Tibial nerve (tissue), 4 donors: ENCODE data around the gene ITPRIPL2. TPM values are rescaled to one million over a fixed set of nuclear protein-coding genes. Genes with fewer than 3 reads are reported as not detected.

ENCODE experiments used
- DNase-seq, 2 donors: peaks; one replicate each; pipeline ENCODE4 v3.0.0-alpha.2; 2019; ENCODE audit warnings: low spot score in 2 of 2
- H3K27ac ChIP-seq, 4 donors: fragments of 200-600 bp; sonication (generic) in 3 of 4; one replicate each; pipeline ENCODE4 v1.5.1; 2017 to 2019; ENCODE audit warnings: mild to moderate bottlenecking in 1 of 4
- H3K27me3 ChIP-seq, 2 donors: fragments of 200-600 bp; sonication (generic) in 1 of 2; one replicate each; pipeline versions ENCODE4 v1.5.1 to v1.6.0; 2017 to 2019
- H3K36me3 ChIP-seq, 3 donors: fragments of 200-600 bp; sonication (generic); one replicate each; pipeline ENCODE4 v1.5.1; 2018 to 2019
- H3K4me1 ChIP-seq, 4 donors: fragments of 200-600 bp; sonication (generic) in 3 of 4; one replicate each; pipeline ENCODE4 v1.5.1; 2017 to 2019
- H3K4me3 ChIP-seq, 4 donors: fragments of 200-600 bp; sonication (generic) in 3 of 4; one replicate each; pipeline ENCODE4 v1.5.1; 2017 to 2019; ENCODE audit warnings: mild to moderate bottlenecking in 1 of 4, moderate library complexity in 1 of 4
- H3K9me3 ChIP-seq, 4 donors: fragments of 200-600 bp; sonication (generic) in 3 of 4; one replicate each; pipeline ENCODE4 v1.5.1; 2017 to 2019
- CTCF ChIP-seq, 5 experiments: fragments of 200-600 bp in 3 of 5; fragments of 450-650 bp in 2 of 5; sonication (generic) in 3 of 5; IDR thresholded peaks; one replicate each; pipeline ENCODE4 v1.5.1; 2016 to 2019; ENCODE audit warnings: antibody characterized with exemption in 5 of 5, mild to moderate bottlenecking in 3 of 5, moderate library complexity in 2 of 5
- EP300 ChIP-seq, 2 donors: sonication (generic); formaldehyde crosslinking; IDR thresholded peaks; one replicate each; pipeline ENCODE4 v1.6.1; 2017; ENCODE audit warnings: antibody characterized with exemption in 2 of 2, mild to moderate bottlenecking in 1 of 2
- POLR2A ChIP-seq, 2 donors: fragments of 450-650 bp; IDR thresholded peaks; one replicate each; pipeline ENCODE4 v1.6.1; 2017; ENCODE audit warnings: antibody characterized with exemption in 2 of 2, mild to moderate bottlenecking in 2 of 2, moderate library complexity in 2 of 2
- WGBS, 2 donors: methylation state at CpG; one replicate each; pipeline ENCODE4 v1.1.5; 2018; 5-methylcytosine and 5-hydroxymethylcytosine counted together
- total RNA-seq, 4 donors: library from RNA; depleted of rRNA; stranded (reverse); fragments of >200 nt; gene quantifications; one replicate each; pipeline ENCODE4 v1.1.0, GENCODE V29; 2016

The ITPRIPL2 gene
- total RNA-seq, 4 donors from 2014 or later, result 51.3 to 68.7 (median 59.6) TPM

GRCh38 chr16:19169082-19169639 is 55.4 kb downstream of the ITPRIPL2 start:
- Histone ChIP-seq H3K9me3 (no peaks in the 10 kb centered on the region), H3K4me3 (peak overlapping the region in 3 of 4 donors; percentile 33 to 52 (median 35)), H3K27ac (peak overlapping the region in 2 of 4 donors; percentile 36 to 82), H3K27me3 (peaks cover 0 to 29% of the 10 kb centered on the region in 2 donors), H3K4me1 (peaks cover 0 to 23% (median 14%) of the 10 kb centered on the region in 4 donors), H3K36me3 (no peaks in the 10 kb centered on the region)
- TF ChIP-seq EP300 (IDR thresholded peaks at IDR 0.05), result no peak
- TF ChIP-seq CTCF (IDR thresholded peaks at IDR 0.05), result no peak
- no peak for TF ChIP-seq POLR2A (IDR thresholded peaks at IDR 0.05)
- DNase-seq, result no peak
- 8 to 10% methylated on average over 14 to 18 of the region's 19 CpGs for WGBS, 2 donors

GRCh38 chr16:19170043-19170655 is 56.4 kb downstream of the ITPRIPL2 start:
- no peak overlapping the region for H3K4me3 ChIP-seq
- H3K4me1 ChIP-seq, result peaks cover 0 to 23% (median 14%) of the 10 kb centered on the region in 4 donors
- DNase-seq, result no peak
- H3K36me3 ChIP-seq, result no peaks in the 10 kb centered on the region
- peaks cover 0 to 29% of the 10 kb centered on the region in 2 donors for H3K27me3 ChIP-seq
- TF ChIP-seq POLR2A (IDR thresholded peaks at IDR 0.05), result no peak
- no peak for TF ChIP-seq EP300 (IDR thresholded peaks at IDR 0.05)
- no peak for TF ChIP-seq CTCF (IDR thresholded peaks at IDR 0.05)
- WGBS, 2 donors, result 71 to 82% methylated on average over 7 of the region's 7 CpGs
- no peaks in the 10 kb centered on the region for H3K9me3 ChIP-seq
- no peak overlapping the region for H3K27ac ChIP-seq

Other genes with a start within 250 kb of the ITPRIPL2 start
- 100 to 1,000 TPM in 1 of 4 donors, 10 to 100 TPM in 3; 83.5 to 101 (median 89.4) TPM for gene SMG1, start 187.6 kb upstream of the ITPRIPL2 start, total RNA-seq
- 1 to 10 TPM; 3.3 to 8.1 (median 4.5) TPM for gene TMC7, start 130.0 kb upstream of the ITPRIPL2 start, total RNA-seq
- 10 to 100 TPM; 12.7 to 19.8 (median 14.2) TPM for gene COQ7, start 46.4 kb upstream of the ITPRIPL2 start, total RNA-seq
- gene SYT17, start 54.3 kb downstream of the ITPRIPL2 start, total RNA-seq, result 10 to 100 TPM in 2 of 4 donors, 1 to 10 TPM in 2; 8.1 to 33.9 (median 12.7) TPM
- not detected for gene CLEC19A, start 171.8 kb downstream of the ITPRIPL2 start, total RNA-seq